ENCODE data around the gene PRKG1.
"Not testable (repeated sequence)": the region's sequence is repeated elsewhere in the genome, so short reads cannot be mapped to it uniquely, and the experiment has no call there.

Gene PRKG1

DNA sequence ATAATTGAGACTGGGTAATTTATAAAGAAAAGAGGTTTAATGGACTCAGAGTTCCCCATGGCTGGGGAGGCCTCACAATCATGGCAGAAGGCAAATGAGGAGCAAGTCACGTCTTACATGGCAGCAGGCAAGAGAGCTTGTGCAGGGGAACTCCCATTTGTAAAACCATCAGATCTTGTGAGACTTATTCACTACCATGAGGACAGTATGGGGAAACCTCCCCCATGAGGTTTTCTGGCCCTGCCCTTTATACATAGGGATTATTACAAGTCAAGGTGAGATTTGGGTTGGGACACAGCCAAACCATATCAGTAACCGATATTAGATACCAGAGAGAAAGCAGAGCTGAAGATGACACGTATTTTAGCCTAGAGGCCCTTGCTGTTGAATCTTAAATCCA is 267.5 kb downstream of the PRKG1 start:
- not testable (repeated sequence) for DNase-seq

DNA sequence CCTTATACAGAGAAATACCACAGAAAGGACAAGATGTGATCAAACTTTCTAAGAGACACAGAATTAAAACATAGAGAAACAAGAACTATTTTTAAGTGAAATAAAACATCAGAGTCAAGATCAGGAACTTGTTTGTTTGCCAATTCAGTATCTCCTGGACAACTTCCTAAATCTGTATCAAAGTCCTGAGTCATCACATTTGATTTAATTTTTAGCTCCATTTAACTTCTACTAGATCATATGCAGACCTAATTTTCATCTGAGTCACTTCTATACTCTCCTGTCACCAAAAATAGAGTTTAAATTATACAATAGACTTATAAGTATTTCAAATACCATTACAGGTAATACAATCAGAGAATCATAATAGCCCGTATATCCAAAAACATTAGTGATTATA is 268.1 kb downstream of the PRKG1 start:
- no peak for DNase-seq

DNA sequence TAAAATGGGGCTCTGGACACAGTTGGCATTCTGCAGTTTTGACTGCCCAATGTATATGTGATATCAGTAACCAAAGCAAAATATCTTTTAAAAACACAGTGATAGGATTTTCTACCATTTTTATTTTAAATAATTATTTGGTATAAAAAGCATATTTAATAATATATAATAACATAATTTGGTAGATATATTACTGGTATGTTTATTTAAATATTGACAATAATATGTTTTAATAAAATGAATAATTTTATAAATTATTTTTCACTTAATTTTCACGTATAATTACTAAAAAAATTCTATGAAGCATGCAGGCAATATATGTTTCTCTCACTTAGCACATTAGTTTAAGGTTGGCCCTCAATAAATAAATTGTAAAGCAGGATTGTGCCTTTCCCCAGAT is 269.1 kb downstream of the PRKG1 start:
- no peak for DNase-seq

- DNase-seq: no peak
These were observed 270.1 kb downstream of the PRKG1 start for GRCh38 chr10:51344371-51344770.

GRCh38 chr10:51348622-51349021 is 274.3 kb downstream of the PRKG1 start:
- DNase-seq: no peak

GRCh38 chr10:51357170-51357569 is 282.9 kb downstream of the PRKG1 start:
- no peak for DNase-seq

DNA sequence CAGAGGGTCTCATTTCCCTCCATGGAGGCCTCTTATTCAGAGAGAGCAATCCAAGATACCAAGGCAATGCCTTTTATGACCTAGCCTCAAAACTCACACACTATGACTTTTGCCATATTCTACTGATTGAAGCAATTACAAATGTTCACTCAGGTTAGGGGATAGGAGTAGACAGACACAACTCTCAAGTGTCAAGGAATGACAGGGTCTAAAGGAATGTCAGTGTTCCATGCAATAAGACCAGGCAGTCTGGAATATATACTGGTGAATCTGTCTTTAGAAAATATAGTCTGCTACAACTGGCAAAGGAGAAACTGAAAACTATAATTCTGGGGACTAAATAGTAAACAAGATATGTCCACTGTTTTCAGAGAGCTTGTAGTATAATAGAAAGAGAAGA is 283.9 kb downstream of the PRKG1 start:
- no peak for DNase-seq

- no peak for DNase-seq
These were observed 289.1 kb downstream of the PRKG1 start for GRCh38 chr10:51363415-51363814.

- no peak for DNase-seq
These were observed 290.4 kb downstream of the PRKG1 start for GRCh38 chr10:51364674-51365073.

GRCh38 chr10:51366044-51366443 is 291.8 kb downstream of the PRKG1 start:
- no peak for DNase-seq

GRCh38 chr10:51367127-51367526 is 292.8 kb downstream of the PRKG1 start:
- no peak for DNase-seq

DNA sequence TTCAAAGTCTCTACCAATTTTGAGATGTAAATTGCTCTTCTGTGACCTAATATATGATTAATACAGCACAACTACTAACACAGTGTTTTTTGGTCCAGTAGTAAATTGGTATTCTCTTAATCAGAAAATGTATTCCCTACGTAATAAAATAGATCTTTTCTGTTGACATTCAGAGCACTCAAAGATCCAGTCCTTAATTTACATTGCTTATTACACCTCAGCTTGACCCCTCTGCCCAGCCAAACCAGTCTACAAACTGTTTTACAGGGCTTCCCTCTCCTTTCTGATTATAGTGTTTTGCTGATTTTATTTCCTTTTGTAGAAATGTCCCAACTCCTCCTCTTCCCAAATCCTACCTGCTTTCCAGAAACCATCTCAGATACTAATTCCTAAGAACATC is 293.4 kb downstream of the PRKG1 start:
- no peak for DNase-seq

DNA sequence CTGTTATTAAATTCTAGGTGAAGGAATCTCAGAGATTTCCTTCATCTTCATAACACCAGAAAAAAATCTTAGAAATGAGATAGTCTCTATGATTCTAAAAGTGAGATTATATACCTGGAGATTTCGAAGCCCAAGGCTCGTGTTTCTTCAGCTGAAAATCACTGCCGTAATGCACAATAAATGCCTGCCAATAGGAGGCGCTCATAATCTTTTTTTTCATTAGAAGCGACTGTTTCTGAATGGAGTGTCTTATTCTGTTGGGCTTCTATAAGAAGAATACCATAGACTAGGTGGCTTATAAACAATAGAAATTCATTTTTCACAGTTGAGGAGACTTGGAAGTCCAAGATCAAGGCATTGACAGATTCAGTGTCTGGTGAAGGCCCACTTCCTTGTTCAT is 294.7 kb downstream of the PRKG1 start:
- DNase-seq: no peak

DNA sequence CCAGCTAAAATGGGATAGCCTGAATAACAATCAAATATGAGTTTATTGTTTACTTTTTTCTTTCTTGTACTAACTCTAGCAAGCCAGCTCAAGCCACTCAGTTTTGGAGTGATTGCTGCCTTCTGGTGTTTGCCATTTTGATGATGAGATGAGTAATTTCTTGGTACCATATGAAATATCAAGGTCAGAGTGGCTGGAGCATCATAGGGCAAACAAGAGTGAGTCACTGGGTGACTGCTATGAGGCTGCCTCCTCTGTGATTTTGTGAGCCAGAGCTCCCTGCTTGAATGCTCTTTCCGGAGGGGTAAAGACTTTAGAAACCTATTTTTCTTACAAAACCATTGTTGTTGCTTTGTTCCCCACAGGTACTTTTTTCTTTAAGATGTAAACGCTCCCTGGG is 295.6 kb downstream of the PRKG1 start:
- DNase-seq: no peak

DNA sequence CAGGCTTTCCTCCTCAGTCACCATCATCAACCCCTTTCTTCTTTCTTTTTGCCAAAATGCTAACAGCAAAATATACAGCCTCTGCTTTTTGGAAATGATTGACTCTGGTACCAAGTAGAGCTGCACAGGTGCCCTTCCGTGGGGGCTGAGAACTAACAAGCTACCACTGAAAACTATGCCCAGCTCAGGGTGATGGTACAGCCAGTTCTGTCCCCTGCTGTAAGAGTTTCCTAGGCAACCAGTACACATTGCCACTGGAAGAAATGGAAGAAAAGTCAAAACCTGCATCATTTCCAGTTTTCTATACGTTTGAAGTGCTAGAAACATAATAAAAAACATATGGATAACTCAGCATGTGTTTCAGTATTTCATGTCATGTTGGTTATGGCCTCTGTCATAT is 297.5 kb downstream of the PRKG1 start:
- no peak for DNase-seq

DNA sequence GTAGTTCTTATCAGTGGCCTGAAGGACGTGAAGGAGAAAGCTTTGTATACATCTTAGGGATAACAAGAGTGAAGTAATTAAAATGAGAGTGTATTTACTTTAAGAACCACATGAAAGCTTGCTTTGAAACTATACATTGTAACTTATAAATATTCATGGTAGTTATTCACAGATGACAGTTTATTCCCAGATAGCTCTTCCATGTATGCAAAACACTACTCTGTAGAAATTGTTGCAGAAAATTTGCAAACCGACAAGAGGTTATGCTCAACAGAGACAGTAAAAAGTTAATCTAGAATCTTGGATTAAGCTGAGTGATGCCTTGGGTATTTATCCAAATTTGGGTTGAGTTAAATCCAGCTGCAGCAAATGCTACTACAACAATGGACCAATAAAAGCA is 301.5 kb downstream of the PRKG1 start:
- no peak for DNase-seq

DNA sequence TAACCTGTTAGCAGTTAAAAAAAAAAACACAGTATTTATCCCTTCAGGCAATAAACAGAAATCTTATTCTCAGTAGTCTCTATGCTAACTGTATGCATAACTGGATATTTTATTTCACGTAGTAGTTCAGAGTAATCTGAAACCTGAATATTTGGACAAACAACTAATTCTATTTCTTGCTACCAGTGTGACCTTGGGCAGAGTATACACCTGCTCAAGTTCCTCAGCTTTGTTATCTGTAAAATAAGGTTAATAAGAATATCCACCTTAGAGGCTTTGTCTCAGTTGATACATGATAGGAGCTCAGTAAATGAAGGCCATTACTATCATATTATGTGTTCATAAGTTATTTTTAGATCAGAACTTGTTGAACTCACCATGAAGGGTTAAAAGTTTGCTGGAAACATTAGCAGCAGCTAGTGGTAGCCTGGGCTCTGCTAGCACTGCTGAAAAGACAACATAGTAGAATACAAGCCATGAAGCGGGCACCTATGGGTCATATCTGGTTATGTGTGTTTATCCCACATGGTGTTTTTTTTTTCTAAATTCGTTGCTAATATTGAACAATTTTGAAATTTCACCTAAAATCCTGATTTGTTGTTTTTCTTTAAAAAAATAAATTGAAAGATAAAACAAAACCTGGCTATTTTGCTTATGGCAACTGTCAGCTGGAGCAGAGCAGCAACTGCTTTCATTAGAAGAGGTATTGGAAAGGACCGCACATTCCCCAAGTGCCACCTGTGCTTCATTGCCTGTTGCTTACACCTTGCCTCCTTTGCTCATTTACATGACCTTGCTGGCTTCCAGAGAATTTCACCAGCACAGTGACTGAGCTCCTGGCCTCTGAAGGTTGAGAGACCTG is 303.0 kb downstream of the PRKG1 start:
- no peak for DNase-seq

DNA sequence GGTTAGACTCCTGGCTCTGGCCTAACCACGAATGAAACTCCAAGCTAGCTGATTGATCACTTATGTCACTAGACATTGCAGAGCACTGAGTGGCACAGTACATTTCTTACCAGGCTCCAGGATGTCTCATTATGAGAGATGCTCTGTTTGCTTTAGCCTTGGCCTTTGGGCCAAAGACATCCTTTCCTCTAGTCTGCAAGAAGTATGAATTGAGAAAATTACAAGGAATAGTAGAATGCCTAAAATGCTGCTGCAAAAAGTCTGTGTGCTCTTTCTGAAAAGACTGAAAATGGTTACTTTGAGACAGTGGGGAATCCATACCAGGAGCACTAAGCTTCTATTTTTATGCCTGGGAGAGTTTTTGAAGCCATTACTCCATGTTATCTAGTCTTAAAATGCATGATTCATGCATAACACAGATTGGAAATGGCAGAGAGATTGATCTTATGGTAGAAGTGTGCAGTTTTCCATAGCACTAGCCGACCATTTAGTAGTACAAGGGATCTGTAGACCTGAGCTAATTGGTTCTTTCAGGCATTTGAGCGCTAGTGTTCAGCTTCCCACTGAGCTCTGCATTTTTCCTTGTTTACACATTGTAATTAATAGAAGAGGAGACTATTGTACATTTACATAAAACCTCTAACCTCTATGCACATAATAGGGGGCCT is 303.8 kb downstream of the PRKG1 start:
- DNase-seq: no peak

DNA sequence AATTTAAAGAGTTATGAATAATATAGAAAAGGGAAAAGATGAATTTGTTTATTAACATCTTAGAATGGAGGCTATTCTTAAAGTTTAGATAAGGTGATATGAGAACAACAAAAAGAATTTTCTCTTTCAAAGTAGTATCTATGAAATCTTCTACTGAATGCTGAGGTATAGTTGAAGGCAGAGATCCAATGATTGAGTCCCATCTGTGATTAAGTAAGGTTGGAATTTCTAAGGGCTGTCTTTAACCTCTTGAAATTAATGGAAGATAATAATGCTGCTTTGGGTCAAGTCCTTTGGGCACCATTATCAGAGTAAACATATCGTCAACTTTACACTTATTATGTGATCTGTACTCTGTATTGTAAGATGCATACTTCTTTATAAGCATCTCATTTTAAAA is 307.9 kb downstream of the PRKG1 start:
- no peak for DNase-seq

DNA sequence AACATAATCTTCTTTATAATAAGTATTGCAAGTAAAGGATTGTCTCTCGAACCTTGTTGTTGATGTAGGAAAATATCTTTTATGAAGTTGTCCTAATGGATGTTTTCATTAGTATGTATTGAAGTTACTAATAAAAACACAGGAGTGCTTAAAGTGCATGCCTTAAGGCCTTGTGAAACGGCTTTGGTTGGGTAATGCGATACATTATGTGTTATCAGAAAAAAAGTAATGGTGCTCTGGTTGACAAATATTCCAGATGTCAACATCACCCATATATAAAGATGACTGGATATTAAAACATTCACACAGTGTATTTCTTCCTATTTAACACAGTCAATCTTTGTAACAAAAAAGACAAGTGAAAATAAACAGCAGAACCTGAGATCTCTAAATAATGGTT is 310.7 kb downstream of the PRKG1 start:
- no peak for DNase-seq

DNA sequence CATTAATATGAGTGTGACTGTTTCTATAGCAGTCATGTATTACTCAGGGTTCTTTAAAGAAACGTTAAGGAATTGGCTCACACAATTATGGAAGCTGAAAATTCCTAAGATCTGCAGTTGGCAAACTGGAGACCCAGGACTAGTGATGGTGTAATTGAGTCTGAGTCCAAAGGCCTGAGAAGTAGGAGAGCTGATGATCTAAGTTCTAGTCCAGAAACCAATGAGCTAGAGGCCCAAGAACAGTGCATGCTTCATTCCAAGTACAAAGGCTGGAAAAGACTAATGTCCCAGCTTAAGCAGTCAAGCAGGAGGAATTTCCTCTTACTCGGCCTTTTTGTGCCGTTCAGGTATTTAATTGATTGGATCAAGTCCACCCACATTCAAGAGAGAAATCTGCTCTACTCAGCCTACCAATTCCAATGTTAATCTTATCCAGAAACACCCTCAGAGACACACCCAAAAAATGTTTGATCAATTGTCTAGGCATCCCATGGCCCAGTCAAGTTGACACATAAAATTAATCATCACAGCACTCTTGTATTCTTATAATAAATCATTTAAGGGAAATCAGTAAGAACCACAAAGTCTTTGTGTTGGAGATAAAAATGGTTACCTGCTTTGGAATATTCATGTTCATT is 312.1 kb downstream of the PRKG1 start:
- DNase-seq: no peak

DNA sequence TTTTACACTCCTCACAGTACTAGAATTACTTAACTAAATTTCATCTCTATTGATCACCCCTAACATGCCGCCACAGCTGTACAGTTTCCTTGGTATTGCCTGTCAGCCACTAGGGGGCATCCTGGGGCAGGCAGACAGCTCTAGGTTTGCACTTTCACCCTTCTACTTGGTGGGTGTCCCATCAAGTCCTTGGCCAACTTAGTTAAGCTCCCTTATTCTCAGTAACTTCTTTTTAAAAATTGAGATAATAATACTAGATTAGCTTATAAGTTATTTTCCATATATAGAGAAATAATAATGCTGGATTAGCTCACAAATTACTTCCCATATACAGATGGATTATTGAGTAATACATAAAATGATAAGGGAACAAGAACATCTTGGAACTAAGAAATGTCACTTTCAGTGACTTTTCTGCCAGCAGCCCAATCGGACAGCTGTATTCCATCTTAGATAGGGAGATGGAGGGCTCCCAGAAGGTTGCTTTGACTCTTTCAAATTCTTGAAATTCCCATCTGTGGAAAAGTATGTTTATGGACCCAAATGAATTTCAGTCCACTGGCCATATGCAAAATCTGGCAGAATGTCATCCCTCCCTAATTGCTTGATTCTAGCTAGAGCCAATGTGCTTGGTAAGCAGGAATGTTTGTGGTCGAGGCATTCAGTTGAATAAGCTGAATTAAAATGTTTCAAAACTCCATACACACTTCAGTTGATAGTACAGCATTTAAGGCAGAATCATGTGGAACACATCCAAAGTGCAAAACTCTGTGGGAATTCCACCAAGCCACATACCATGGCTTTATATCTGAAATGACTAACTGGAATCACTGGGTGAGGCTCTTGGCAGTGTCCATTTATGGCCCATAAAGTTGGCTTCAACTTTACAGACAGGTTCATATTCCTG is 315.4 kb downstream of the PRKG1 start:
- DNase-seq: peak; percentile 27

DNA sequence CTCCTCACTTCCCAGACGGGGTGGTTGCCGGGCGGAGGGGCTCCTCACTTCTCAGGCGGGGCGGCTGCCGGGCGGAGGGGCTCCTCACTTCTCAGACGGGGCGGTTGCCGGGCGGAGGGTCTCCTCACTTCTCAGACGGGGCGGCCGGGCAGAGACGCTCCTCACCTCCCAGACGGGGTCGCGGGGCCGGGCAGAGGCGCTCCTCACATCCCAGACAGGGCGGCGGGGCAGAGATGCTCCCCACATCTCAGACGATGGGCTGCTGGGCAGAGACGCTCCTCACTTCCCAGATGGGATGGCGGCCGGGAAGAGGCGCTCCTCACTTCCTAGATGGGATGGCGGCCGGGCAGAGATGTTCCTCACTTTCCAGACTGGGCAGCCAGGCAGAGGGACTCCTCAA is 318.7 kb downstream of the PRKG1 start:
- DNase-seq: not testable (repeated sequence)

All from T1000 (cell line).